Measurements from ENCODE around the gene MGMT.

- TF ChIP-seq CTCF (conservative IDR thresholded peaks at IDR 0.05 in 1 of 2, IDR thresholded peaks at IDR 0.05 in 1 of 2; ENCODE audit: extremely low read depth in 1 of 2, insufficient read depth in 1 of 2, low read depth in 1 of 2, low read length in 2 of 2) (no peak), EZH2 (IDR thresholded peaks at IDR 0.05; ENCODE audit: borderline replicate concordance, low read length) (no peak)
Measured at GRCh38 chr10:129609551-129609950, 142.5 kb downstream of the MGMT start.
